ENCODE results near the gene MROH7. TPM values are rescaled to one million over a fixed set of nuclear protein-coding genes. Genes with fewer than 3 reads are reported as not detected.
"Not testable (repeated sequence)": the region's sequence is repeated elsewhere in the genome, so short reads cannot be mapped to it uniquely, and the experiment has no call there.

The MROH7 gene
- total RNA-seq, 4 donors from 2014 or later = 5.7 to 25.2 (median 13.3) TPM

- H3K27me3 ChIP-seq = no peaks in the 10 kb centered on the region
- H3K4me3 ChIP-seq = no peak within 1 kb of the TSS
- H3K27ac ChIP-seq = no peak within 1 kb of the TSS
- no peaks in the 10 kb centered on the region for H3K9me3 ChIP-seq
- WGBS, 2 donors (ENCODE audit: low coverage in 1 of 2) = 56 to 74% methylated on average over 4 to 12 of the region's 18 CpGs
- no peak for TF ChIP-seq EP300 (IDR thresholded peaks at IDR 0.05)
- H3K36me3 ChIP-seq = no peaks in the 10 kb centered on the region
- peaks cover 0 to 6% (median 0%) of the 10 kb centered on the region in 3 donors for H3K4me1 ChIP-seq
- ATAC-seq = peak; percentile 22
Measured at GRCh38 chr1:54623216-54624007, 18.2 kb upstream of the MROH7 start, which contains the start of gene FAM151A. Gene FAM151A (minus strand): TSS chr1:54623525. CDS start chr1:54623395, 130 bp downstream.

DNA sequence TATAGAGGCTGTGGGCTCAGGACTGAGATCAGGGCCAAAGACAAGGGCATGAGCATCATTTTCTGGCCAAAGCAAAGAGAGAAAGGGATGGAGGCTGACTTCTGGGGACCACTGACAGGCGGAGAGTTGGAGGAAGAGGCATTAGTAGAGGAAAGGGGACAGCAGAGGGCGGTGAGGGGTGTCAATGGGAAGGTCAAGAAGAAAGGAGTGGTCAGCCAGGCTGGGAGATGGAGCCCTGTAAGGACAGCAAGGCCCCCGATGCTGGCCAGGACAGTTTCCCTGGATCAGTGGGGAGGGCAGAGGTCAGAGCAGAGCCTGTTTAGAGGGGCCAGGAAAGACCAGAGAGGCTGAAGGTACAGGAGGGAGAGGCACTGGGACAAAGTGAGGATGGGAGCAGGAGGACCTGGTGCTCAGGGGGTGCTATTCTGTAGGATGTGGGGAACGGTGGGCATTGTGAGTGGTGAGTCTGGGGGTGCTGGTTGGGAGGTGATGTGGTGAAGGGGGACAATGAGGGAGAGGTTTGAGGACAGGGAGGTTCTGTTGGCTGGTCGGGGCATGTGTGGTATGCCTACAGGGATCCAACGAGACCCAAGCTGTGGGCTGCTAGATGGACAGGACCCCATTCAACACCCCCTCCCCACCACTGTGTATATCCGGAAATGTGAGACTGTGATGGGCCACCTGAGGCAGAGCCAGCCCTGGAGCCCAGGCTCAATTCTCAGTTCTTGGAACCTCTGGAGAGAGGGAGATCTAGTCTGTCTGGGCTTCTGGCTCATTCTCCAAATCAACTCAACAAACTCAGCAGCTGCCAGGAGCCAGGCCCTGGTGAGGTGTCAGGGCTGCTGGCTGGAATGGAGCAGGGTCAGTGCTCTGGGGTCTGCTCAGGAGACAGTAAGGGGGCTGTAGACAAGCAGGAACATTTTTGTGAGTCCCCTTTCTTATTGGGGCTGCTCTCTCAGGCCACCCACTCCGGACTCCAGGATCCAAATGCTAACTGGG, 16.8 kb upstream of the MROH7 start:
- no peaks in the 10 kb centered on the region for H3K36me3 ChIP-seq
- TF ChIP-seq POLR2A (IDR thresholded peaks at IDR 0.05) (no peak), POLR2AphosphoS5 (IDR thresholded peaks at IDR 0.05) (no peak), EP300 (IDR thresholded peaks at IDR 0.05) (no peak), CTCF (IDR thresholded peaks at IDR 0.05) (no peak)
- no peaks in the 10 kb centered on the region for H3K9me3 ChIP-seq
- H3K27me3 ChIP-seq = no peaks in the 10 kb centered on the region
- ATAC-seq = no peak
- H3K4me3 ChIP-seq = no peak overlapping the region
- H3K4me1 ChIP-seq = peaks cover 0 to 6% (median 0%) of the 10 kb centered on the region in 3 donors
- H3K27ac ChIP-seq = no peak overlapping the region
- WGBS, 2 donors (ENCODE audit: low coverage in 1 of 2) = 49 to 62% methylated on average over 4 to 7 of the region's 8 CpGs

DNA sequence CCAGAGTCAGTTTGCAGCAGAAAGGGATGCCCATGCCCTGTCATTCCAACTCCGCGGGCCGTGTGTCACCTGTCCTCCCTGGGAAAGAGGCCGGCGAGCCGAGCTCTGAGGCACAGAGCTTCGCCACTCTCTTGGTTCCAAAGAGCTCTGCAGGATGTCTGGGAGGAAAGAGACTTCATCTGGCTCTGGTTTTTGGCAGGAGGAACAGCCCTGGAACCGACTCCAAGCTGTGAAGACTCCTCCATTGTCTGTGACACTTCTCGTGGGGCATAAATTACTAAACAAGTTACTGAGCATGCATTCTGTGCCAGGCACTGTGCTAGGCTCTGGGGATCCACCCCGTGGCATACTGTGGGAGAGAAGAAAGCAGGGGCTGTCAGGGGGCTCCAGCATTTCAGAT, 14.4 kb upstream of the MROH7 start:
- H3K9me3 ChIP-seq = no peaks in the 10 kb centered on the region
- no peaks in the 10 kb centered on the region for H3K27me3 ChIP-seq
- H3K4me1 ChIP-seq = no peaks in the 10 kb centered on the region
- H3K36me3 ChIP-seq = peaks cover 0 to 12% of the 10 kb centered on the region in 2 donors
- WGBS, 2 donors (ENCODE audit: low coverage in 1 of 2) = 60% methylated on average over 1 of the region's 10 CpGs; no CpG with 5 or more reads in 1 of the 2 donors
- TF ChIP-seq POLR2AphosphoS5 (IDR thresholded peaks at IDR 0.05) (no peak), EP300 (IDR thresholded peaks at IDR 0.05) (no peak), CTCF (IDR thresholded peaks at IDR 0.05) (no peak), POLR2A (IDR thresholded peaks at IDR 0.05) (no peak)
- no peak overlapping the region for H3K27ac ChIP-seq
- H3K4me3 ChIP-seq = no peak overlapping the region
- ATAC-seq = no peak

DNA sequence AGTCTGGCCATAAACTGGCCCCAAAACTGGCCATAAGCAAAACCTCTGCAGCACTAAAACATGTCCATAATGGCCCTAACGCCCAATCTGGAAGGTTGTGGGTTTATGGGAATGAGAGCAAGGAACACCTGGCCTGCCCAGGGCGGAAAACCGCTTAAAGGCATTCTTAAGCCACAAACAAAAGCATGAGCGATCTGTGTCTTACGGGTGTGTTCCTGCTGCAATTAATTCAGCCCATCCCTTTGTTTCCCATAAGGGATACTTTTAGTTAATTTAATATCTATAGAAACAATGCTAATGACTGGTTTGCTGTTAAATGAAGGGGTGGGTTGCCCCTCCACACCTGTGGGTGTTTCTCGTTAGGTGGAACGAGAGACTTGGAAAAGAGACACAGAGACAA, 5.8 kb upstream of the MROH7 start:
- H3K27ac ChIP-seq, H3K4me1 ChIP-seq, H3K27me3 ChIP-seq, H3K9me3 ChIP-seq, H3K4me3 ChIP-seq, ATAC-seq: not testable (repeated sequence)
- H3K36me3 ChIP-seq = peaks cover 0 to 32% of the 10 kb centered on the region in 2 donors
- WGBS, 2 donors (ENCODE audit: low coverage in 1 of 2) = 86 to 94% methylated on average over 6 of the region's 7 CpGs

- not testable (repeated sequence) for ATAC-seq, H3K27me3 ChIP-seq, H3K4me3 ChIP-seq, H3K27ac ChIP-seq, H3K4me1 ChIP-seq, H3K9me3 ChIP-seq
- WGBS, 2 donors (ENCODE audit: low coverage in 1 of 2) = 64 to 86% methylated on average over 4 to 9 of the region's 14 CpGs
- H3K36me3 ChIP-seq = peaks cover 0 to 22% of the 10 kb centered on the region in 2 donors
Measured at GRCh38 chr1:54636461-54637446, 4.8 kb upstream of the MROH7 start.
